ENCODE measurements around the gene TXNDC11. TPM values are rescaled to one million over a fixed set of nuclear protein-coding genes. Genes with fewer than 3 reads are reported as not detected.

Gene TXNDC11
- total RNA-seq, 1 donor from 2014 or later: 86.5 TPM

DNA sequence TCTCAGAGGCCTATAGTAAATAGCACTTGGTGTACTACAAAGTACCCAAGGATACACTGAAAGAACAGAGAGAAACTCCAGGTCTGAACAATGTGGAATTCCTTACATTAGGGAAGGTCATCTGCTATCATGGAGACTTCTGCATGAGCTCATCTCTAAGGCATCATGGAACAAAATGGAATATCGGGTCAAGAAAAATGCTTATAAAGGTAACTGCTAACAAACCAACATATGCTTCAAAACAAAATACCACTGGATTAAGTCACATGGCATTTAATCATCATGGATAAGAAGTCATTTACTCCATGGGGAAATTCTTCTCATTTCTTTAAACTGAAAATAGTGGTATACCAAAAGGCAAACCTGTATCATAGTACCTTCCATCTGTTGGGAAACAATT is 34.2 kb downstream of the TXNDC11 start:
- Histone ChIP-seq H3K36me3 (peaks cover 6 to 29% of the 10 kb centered on the region in 2 donors), H3K27ac (no peak overlapping the region), H3K4me3 (no peak overlapping the region), H3K4me1 (no peaks in the 10 kb centered on the region), H3K9me3 (no peaks in the 10 kb centered on the region), H3K27me3 (no peaks in the 10 kb centered on the region)
- no peak for DNase-seq (ENCODE audit: low spot score in 2 of 2)
- intact Hi-C loops (cut with DNase I): no loop called here
- TF ChIP-seq, protein P1, sequence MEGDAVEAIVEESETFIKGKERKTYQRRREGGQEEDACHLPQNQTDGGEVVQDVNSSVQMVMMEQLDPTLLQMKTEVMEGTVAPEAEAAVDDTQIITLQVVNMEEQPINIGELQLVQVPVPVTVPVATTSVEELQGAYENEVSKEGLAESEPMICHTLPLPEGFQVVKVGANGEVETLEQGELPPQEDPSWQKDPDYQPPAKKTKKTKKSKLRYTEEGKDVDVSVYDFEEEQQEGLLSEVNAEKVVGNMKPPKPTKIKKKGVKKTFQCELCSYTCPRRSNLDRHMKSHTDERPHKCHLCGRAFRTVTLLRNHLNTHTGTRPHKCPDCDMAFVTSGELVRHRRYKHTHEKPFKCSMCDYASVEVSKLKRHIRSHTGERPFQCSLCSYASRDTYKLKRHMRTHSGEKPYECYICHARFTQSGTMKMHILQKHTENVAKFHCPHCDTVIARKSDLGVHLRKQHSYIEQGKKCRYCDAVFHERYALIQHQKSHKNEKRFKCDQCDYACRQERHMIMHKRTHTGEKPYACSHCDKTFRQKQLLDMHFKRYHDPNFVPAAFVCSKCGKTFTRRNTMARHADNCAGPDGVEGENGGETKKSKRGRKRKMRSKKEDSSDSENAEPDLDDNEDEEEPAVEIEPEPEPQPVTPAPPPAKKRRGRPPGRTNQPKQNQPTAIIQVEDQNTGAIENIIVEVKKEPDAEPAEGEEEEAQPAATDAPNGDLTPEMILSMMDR (IDR thresholded peaks at IDR 0.05): no peak

DNA sequence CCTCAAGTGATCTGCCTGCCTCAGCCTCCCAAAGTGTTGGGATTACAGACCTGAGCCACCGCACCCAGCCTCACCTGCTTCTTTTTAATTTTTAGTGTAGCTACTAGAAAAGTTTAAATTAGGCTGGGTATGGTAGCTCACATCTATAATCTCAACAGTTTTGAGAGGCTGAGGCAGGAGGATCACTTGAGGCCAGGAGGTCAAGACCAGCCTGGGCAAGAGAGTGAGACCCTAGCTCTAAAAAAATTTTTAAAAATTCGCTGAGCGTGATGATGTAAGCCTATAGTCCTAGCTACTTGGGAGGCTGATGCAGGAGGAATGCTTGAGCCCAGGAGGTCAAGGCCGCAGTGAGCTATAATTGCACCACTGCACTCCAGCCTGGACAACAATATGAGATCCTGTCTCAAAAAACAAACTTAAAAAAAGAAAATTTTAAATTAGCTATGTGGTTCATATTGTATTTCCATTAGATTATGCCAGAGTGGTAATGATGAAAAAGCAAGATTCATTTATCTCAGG is 34.9 kb downstream of the TXNDC11 start:
- Histone ChIP-seq H3K27me3 (no peaks in the 10 kb centered on the region), H3K4me3 (no peak overlapping the region), H3K36me3 (peaks cover 6 to 25% of the 10 kb centered on the region in 2 donors), H3K27ac (no peak overlapping the region), H3K4me1 (no peaks in the 10 kb centered on the region), H3K9me3 (no peaks in the 10 kb centered on the region)
- intact Hi-C loops (cut with DNase I): no loop called here
- TF ChIP-seq, protein P1 (IDR thresholded peaks at IDR 0.05): no peak
- DNase-seq (ENCODE audit: low spot score in 2 of 2): no peak

DNA sequence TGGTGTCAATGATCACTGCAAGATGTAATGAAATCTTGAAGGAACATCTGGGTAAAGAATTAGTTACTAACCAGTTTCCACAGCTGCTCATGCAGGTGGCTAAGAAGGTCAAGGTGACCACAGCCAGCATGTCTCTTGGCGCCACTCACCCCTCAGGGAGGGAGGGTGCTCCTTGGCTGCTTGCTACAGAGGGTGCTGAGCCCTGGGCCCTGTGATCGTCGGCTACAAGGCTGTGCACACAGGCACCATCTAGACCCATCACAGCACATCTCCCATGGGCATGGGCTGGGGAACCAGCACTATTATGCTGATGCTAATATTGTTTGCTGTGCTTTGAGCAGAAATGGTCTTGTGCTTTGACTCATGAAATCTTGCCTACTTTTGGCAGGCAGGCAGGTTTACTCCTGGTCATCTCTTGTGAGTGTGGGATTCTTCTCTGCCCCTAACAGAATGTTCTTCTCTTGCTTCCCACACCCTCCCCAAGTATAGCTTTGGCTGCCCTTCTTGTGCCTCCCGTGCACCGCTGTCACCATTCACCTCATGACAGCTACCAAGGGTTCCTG is 36.4 kb downstream of the TXNDC11 start:
- intact Hi-C loops (cut with DNase I): no loop called here
- H3K27ac ChIP-seq: no peak overlapping the region
- H3K4me1 ChIP-seq: no peaks in the 10 kb centered on the region
- H3K36me3 ChIP-seq: peaks cover 3 to 21% of the 10 kb centered on the region in 2 donors
- H3K9me3 ChIP-seq: no peaks in the 10 kb centered on the region
- no peaks in the 10 kb centered on the region for H3K27me3 ChIP-seq
- no peak overlapping the region for H3K4me3 ChIP-seq
- DNase-seq (ENCODE audit: low spot score in 2 of 2): no peak
- TF ChIP-seq, protein P1 (IDR thresholded peaks at IDR 0.05): no peak

DNA sequence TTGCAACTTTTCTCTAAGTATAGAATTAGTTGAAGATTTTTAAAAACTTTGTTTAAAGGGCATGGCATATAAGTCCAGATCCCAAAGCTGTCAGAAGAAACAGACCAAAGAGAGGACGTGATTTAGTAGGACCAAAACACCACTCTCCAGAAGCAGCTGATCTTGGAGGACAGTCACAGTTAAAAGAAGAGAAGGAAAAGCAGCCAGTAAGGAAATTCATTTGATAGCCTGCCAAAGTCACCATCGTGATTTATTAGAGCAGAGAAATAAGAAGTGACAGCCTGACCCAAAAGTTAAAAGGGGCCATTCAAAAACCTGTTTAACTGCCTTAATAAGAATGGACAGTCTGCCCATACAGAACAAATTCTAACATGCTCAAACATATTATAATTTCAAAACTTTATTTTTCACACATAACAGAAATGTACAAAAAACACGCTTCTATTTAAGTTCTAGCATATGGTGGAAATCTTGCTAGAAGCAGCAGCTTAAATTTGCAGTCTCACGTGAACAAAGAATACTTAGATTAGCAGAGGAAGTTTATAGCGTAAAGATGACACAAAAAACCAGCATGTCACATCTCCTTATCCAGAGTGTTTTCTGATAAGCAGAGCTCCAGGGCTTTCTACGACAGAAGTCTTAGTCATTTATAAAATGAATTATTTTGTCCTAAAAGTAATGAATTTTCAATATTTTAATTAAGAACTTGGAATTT is 37.2 kb downstream of the TXNDC11 start:
- no peaks in the 10 kb centered on the region for H3K9me3 ChIP-seq
- no peak for DNase-seq (ENCODE audit: low spot score in 2 of 2)
- intact Hi-C loops (cut with DNase I): no loop called here
- H3K27me3 ChIP-seq: no peaks in the 10 kb centered on the region
- H3K4me1 ChIP-seq: no peaks in the 10 kb centered on the region
- H3K36me3 ChIP-seq: peaks cover 6 to 13% of the 10 kb centered on the region in 2 donors
- H3K4me3 ChIP-seq: no peak overlapping the region
- H3K27ac ChIP-seq: no peak overlapping the region
- TF ChIP-seq, protein P1 (IDR thresholded peaks at IDR 0.05): no peak

DNA sequence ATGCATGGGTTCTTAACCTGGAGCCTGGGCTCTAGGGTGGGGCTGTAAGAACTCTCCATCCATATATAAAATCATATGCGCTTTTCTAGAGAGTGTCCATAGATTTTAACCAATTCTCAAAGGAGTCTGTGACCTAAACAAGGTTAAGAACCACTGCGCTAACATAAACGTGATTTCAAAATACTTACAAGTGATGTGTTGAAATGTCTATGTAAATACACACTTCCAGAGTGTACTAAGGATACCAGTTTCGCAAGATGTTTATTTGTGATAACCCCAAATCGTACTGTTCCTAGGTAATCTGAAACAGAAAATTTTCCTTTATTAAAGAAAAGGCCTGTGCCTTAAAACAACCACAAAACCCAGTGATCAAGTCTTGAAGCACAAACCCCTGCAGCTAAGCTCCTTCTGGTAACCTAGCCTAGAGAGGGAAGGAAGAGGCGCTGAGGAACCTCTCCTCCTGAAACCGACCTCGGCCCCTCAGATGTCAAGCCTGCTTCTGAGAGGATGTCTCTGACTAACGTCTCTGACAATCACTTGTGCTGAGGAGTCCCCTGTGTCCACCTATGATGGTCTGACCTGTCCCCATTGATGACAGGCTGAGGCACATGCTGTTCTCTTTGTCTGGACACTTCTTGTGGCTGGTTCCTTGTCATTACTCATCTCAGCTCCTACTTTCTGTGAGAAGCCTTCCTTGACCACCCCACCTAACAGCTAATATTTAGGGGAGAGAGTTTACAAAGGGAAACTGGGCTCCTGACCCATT is 42.2 kb downstream of the TXNDC11 start:
- H3K4me3 ChIP-seq: no peak overlapping the region
- no peaks in the 10 kb centered on the region for H3K9me3 ChIP-seq
- no peak for DNase-seq (ENCODE audit: low spot score in 2 of 2)
- H3K36me3 ChIP-seq: peaks cover 39 to 50% of the 10 kb centered on the region in 2 donors
- H3K27me3 ChIP-seq: no peaks in the 10 kb centered on the region
- H3K27ac ChIP-seq: no peak overlapping the region
- intact Hi-C loops (cut with DNase I): no loop called here
- TF ChIP-seq, protein P1 (IDR thresholded peaks at IDR 0.05): no peak
- H3K4me1 ChIP-seq: no peaks in the 10 kb centered on the region

Data from ascending aorta (tissue), 2 donors.